ENCODE data around the gene RDM1.

DNA sequence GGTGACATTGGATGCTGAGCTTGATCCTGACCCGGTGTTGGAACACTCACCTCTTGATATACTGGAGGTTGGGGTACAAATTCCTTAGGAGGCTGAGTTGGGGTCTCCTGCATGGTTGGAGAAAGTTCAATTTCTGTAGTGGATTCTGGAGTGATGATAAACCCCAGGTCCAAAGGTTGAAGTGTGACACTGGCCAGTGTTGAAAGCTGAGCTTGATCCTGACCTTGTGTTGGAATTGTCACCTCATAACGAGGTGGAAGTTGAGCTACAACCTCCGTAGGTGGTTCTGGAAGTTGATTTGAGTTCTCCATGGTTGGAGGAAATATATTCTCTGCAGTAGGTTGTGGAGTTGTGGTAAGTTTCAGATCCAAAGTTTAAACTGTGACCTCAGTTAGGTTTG is 21.2 kb downstream of the RDM1 start:
- no peak for TF ChIP-seq CTCF (conservative IDR thresholded peaks at IDR 0.05; ENCODE audit: low read depth in 2 of 2)
- no peak for TF ChIP-seq STAT1 (IDR thresholded peaks at IDR 0.05; ENCODE audit: unreplicated experiment)
- TF ChIP-seq NANOG (IDR thresholded peaks at IDR 0.05; ENCODE audit: borderline replicate concordance) = no peak
- TF ChIP-seq EZH2 (IDR thresholded peaks at IDR 0.05; ENCODE audit: low read depth, unreplicated experiment) = no peak
- TF ChIP-seq POLR2AphosphoS5 (IDR thresholded peaks at IDR 0.05; ENCODE audit: low read depth) = no peak
- TF ChIP-seq EZH2phosphoT487 (IDR thresholded peaks at IDR 0.05; ENCODE audit: unreplicated experiment) = no peak
- TF ChIP-seq, protein P1, sequence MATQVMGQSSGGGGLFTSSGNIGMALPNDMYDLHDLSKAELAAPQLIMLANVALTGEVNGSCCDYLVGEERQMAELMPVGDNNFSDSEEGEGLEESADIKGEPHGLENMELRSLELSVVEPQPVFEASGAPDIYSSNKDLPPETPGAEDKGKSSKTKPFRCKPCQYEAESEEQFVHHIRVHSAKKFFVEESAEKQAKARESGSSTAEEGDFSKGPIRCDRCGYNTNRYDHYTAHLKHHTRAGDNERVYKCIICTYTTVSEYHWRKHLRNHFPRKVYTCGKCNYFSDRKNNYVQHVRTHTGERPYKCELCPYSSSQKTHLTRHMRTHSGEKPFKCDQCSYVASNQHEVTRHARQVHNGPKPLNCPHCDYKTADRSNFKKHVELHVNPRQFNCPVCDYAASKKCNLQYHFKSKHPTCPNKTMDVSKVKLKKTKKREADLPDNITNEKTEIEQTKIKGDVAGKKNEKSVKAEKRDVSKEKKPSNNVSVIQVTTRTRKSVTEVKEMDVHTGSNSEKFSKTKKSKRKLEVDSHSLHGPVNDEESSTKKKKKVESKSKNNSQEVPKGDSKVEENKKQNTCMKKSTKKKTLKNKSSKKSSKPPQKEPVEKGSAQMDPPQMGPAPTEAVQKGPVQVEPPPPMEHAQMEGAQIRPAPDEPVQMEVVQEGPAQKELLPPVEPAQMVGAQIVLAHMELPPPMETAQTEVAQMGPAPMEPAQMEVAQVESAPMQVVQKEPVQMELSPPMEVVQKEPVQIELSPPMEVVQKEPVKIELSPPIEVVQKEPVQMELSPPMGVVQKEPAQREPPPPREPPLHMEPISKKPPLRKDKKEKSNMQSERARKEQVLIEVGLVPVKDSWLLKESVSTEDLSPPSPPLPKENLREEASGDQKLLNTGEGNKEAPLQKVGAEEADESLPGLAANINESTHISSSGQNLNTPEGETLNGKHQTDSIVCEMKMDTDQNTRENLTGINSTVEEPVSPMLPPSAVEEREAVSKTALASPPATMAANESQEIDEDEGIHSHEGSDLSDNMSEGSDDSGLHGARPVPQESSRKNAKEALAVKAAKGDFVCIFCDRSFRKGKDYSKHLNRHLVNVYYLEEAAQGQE (IDR thresholded peaks at IDR 0.05; ENCODE audit: unreplicated experiment) = no peak
- no peak for TF ChIP-seq JUNB (IDR thresholded peaks at IDR 0.05; ENCODE audit: unreplicated experiment)
- TF ChIP-seq ZNF462 (CRISPR knock-in tag; IDR thresholded peaks at IDR 0.05) = no peak
- no peak for TF ChIP-seq CREB1 (CRISPR knock-in tag; IDR thresholded peaks at IDR 0.05; ENCODE audit: low read depth)
- no peak for TF ChIP-seq ZNF331 (CRISPR knock-in tag; IDR thresholded peaks at IDR 0.05; ENCODE audit: low read depth)
- no peak for TF ChIP-seq ETS1 (IDR thresholded peaks at IDR 0.05)
